ENCODE results near the gene TRAF4.

- TF ChIP-seq EZH2 (IDR thresholded peaks at IDR 0.05; ENCODE audit: low read length), result no peak
- TF ChIP-seq, protein P1, sequence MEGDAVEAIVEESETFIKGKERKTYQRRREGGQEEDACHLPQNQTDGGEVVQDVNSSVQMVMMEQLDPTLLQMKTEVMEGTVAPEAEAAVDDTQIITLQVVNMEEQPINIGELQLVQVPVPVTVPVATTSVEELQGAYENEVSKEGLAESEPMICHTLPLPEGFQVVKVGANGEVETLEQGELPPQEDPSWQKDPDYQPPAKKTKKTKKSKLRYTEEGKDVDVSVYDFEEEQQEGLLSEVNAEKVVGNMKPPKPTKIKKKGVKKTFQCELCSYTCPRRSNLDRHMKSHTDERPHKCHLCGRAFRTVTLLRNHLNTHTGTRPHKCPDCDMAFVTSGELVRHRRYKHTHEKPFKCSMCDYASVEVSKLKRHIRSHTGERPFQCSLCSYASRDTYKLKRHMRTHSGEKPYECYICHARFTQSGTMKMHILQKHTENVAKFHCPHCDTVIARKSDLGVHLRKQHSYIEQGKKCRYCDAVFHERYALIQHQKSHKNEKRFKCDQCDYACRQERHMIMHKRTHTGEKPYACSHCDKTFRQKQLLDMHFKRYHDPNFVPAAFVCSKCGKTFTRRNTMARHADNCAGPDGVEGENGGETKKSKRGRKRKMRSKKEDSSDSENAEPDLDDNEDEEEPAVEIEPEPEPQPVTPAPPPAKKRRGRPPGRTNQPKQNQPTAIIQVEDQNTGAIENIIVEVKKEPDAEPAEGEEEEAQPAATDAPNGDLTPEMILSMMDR (optimal IDR thresholded peaks at IDR 0.05 in 1 of 3, IDR thresholded peaks at IDR 0.05 in 1 of 3, conservative IDR thresholded peaks at IDR 0.05 in 1 of 3; ENCODE audit: extremely low read depth in 1 of 3, insufficient read depth in 2 of 3, low read length in 3 of 3), result no peak
These were observed 3.1 kb upstream of the TRAF4 start for GRCh38 chr17:28740406-28741357.
